GM12874 (cell line): ENCODE data around the gene PAWR.

Experiments used
- CTCF ChIP-seq: IDR thresholded peaks from 2 replicates; pipeline ENCODE4 v1.5.1; 2011; ENCODE audit warnings: low read depth, mild to moderate bottlenecking, control low read depth, low read length, moderate library complexity; ENCODE audit not compliant: insufficient read depth

Gene PAWR

GRCh38 chr12:79585147-79585546, 105.6 kb downstream of the PAWR start:
- TF ChIP-seq CTCF, result no peak

- no peak for TF ChIP-seq CTCF
These were observed 116.9 kb downstream of the PAWR start for GRCh38 chr12:79573820-79574219.

GRCh38 chr12:79569679-79570078, 121.1 kb downstream of the PAWR start:
- TF ChIP-seq CTCF, result no peak

GRCh38 chr12:79567175-79567563, 123.6 kb downstream of the PAWR start:
- no peak for TF ChIP-seq CTCF

GRCh38 chr12:79566452-79567174, 124.2 kb downstream of the PAWR start:
- TF ChIP-seq CTCF, result no peak

- no peak for TF ChIP-seq CTCF
These were observed 127.6 kb downstream of the PAWR start for GRCh38 chr12:79563021-79563740.

GRCh38 chr12:79561401-79562132, 129.2 kb downstream of the PAWR start:
- no peak for TF ChIP-seq CTCF
